ENCODE results near the gene HMCN2.

HMCN2 gene

DNA sequence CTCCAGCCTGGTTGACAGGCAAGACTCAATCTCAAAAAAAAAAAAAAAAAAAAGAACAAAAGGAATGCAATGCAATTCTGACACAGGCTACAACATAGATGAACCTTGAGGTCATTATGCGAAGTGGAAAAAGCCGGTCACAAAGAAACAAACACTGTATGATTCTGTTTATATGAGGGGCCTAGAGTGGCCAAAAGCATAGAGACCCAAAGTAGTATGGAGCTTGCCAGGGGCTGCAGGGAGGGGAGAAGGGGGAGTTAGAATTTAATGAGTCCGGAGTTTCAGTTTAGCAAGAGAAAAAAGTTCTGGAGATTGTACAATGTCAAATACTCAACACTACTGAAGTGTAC, 146.0 kb downstream of the HMCN2 start:
- Histone ChIP-seq H3K4me2 (ENCODE audit: low read depth, low read length) (no peak overlapping the region), H3K27me3 (replicated peaks; ENCODE audit: insufficient read depth, low read length) (peaks cover 99% of the 10 kb centered on the region)
- TF ChIP-seq EZH2phosphoT487 (IDR thresholded peaks at IDR 0.05; ENCODE audit: low read length), result no peak
- no peak for TF ChIP-seq EZH2 (optimal IDR thresholded peaks at IDR 0.05; ENCODE audit: low read depth, low read length)
- TF ChIP-seq CTCF (IDR thresholded peaks at IDR 0.05; ENCODE audit: low read length), result no peak

GRCh38 chr9:130414081-130414731, 148.6 kb downstream of the HMCN2 start:
- no peaks in the 10 kb centered on the region for H3F3A ChIP-seq (ENCODE audit: insufficient read depth, low read length)
- no peak overlapping the region for H3K9ac ChIP-seq (ENCODE audit: low read length)
- H3K36me3 ChIP-seq (replicated peaks; ENCODE audit: insufficient read depth, low read length), result no peaks in the 10 kb centered on the region
- no peak overlapping the region for H3K27ac ChIP-seq (ENCODE audit: low read length)
- no peak overlapping the region for H3K4me2 ChIP-seq (ENCODE audit: low read depth, low read length)
- no peak overlapping the region for H3K4me3 ChIP-seq (ENCODE audit: low read length)
- no peak for DNase-seq
- no peaks in the 10 kb centered on the region for H3K9me3 ChIP-seq (replicated peaks; ENCODE audit: insufficient read depth, low read length)
- TF ChIP-seq EZH2phosphoT487 (IDR thresholded peaks at IDR 0.05; ENCODE audit: low read length), result no peak
- no peak for TF ChIP-seq CTCF (IDR thresholded peaks at IDR 0.05; ENCODE audit: low read length)
- TF ChIP-seq EZH2 (optimal IDR thresholded peaks at IDR 0.05; ENCODE audit: low read depth, low read length), result no peak
- H3K79me2 ChIP-seq (ENCODE audit: low read length), result no peaks in the 10 kb centered on the region
- H3K27me3 ChIP-seq (replicated peaks; ENCODE audit: insufficient read depth, low read length), result peaks cover 99% of the 10 kb centered on the region
- H3K9me2 ChIP-seq (replicated peaks; ENCODE audit: insufficient read depth, low read length), result no peaks in the 10 kb centered on the region
- no peak overlapping the region for H2AFZ ChIP-seq (ENCODE audit: low read length)
- H3K4me1 ChIP-seq (ENCODE audit: low read length), result no peaks in the 10 kb centered on the region
- H4K20me1 ChIP-seq (ENCODE audit: insufficient read depth, low read length), result no peaks in the 10 kb centered on the region

More for the DNA sequence above, 146.0 kb downstream of the HMCN2 start:
- no peaks in the 10 kb centered on the region for H3K4me1 ChIP-seq (ENCODE audit: low read length)
- no peaks in the 10 kb centered on the region for H4K20me1 ChIP-seq (ENCODE audit: insufficient read depth, low read length)
- no peaks in the 10 kb centered on the region for H3K9me2 ChIP-seq (replicated peaks; ENCODE audit: insufficient read depth, low read length)
- no peaks in the 10 kb centered on the region for H3K9me3 ChIP-seq (replicated peaks; ENCODE audit: insufficient read depth, low read length)
- H3K4me3 ChIP-seq (ENCODE audit: low read length), result no peak overlapping the region
- H3K36me3 ChIP-seq (replicated peaks; ENCODE audit: insufficient read depth, low read length), result no peaks in the 10 kb centered on the region
- no peak overlapping the region for H3K9ac ChIP-seq (ENCODE audit: low read length)
- H2AFZ ChIP-seq (ENCODE audit: low read length), result no peak overlapping the region
- H3K79me2 ChIP-seq (ENCODE audit: low read length), result no peaks in the 10 kb centered on the region
- no peaks in the 10 kb centered on the region for H3F3A ChIP-seq (ENCODE audit: insufficient read depth, low read length)
- no peak overlapping the region for H3K27ac ChIP-seq (ENCODE audit: low read length)
- DNase-seq, result no peak

GRCh38 chr9:130414910-130415746, 149.6 kb downstream of the HMCN2 start:
- H3K4me1 ChIP-seq (ENCODE audit: low read length), result no peaks in the 10 kb centered on the region
- H3K9me3 ChIP-seq (replicated peaks; ENCODE audit: insufficient read depth, low read length), result no peaks in the 10 kb centered on the region
- no peak overlapping the region for H2AFZ ChIP-seq (ENCODE audit: low read length)
- H3F3A ChIP-seq (ENCODE audit: insufficient read depth, low read length), result no peaks in the 10 kb centered on the region
- H3K9me2 ChIP-seq (replicated peaks; ENCODE audit: insufficient read depth, low read length), result no peaks in the 10 kb centered on the region
- no peak overlapping the region for H3K9ac ChIP-seq (ENCODE audit: low read length)
- no peaks in the 10 kb centered on the region for H4K20me1 ChIP-seq (ENCODE audit: insufficient read depth, low read length)
- H3K79me2 ChIP-seq (ENCODE audit: low read length), result no peaks in the 10 kb centered on the region
- H3K27me3 ChIP-seq (replicated peaks; ENCODE audit: insufficient read depth, low read length), result peaks cover 98% of the 10 kb centered on the region
- DNase-seq, result no peak
- no peak for TF ChIP-seq EZH2phosphoT487 (IDR thresholded peaks at IDR 0.05; ENCODE audit: low read length)
- no peak for TF ChIP-seq EZH2 (optimal IDR thresholded peaks at IDR 0.05; ENCODE audit: low read depth, low read length)
- no peak for TF ChIP-seq CTCF (IDR thresholded peaks at IDR 0.05; ENCODE audit: low read length)
- H3K27ac ChIP-seq (ENCODE audit: low read length), result no peak overlapping the region
- H3K4me2 ChIP-seq (ENCODE audit: low read depth, low read length), result no peak overlapping the region
- no peaks in the 10 kb centered on the region for H3K36me3 ChIP-seq (replicated peaks; ENCODE audit: insufficient read depth, low read length)
- no peak overlapping the region for H3K4me3 ChIP-seq (ENCODE audit: low read length)
